Measurements from ENCODE around the gene TNPO3. TPM values are rescaled to one million over a fixed set of nuclear protein-coding genes. Genes with fewer than 3 reads are reported as not detected.
A peak's percentile ranks its signal among the peaks of the same experiment; 100 is the strongest.

Gene TNPO3
- total and polyA plus RNA-seq, 12 donors: 10.6 to 61.1 (median 41.8) TPM

- intact Hi-C loops (cut with DNase I): no loop called here
- Histone ChIP-seq H3K4me1 (replicated peaks in 1 of 2) (peaks cover 3 to 7% of the 10 kb centered on the region in 2 donors), H3K27ac (peak overlapping the region in 4 of 5 donors; percentile 12 to 76 (median 47)), H3K36me3 (replicated peaks in 1 of 2) (no peaks in the 10 kb centered on the region), H3K27me3 (no peaks in the 10 kb centered on the region), H3K9me3 (replicated peaks in 1 of 3) (no peaks in the 10 kb centered on the region), H3K4me3 (peak overlapping the region in 1 of 4 donors; percentile 66)
- peak in 1 of 7 donors; percentile 54 for DNase-seq
- TF ChIP-seq POLR2A (IDR thresholded peaks at IDR 0.05) (no peak), CTCF (IDR thresholded peaks at IDR 0.05) (no peak)
- WGBS, 4 donors: 35 to 57% (median 46%) methylated on average over 3 to 7 of the region's 7 CpGs
Observed at GRCh38 chr7:128939075-128939860, 115.6 kb downstream of the TNPO3 start.

GRCh38 chr7:128938544-128939074 is 116.3 kb downstream of the TNPO3 start:
- DNase-seq: peak in 2 of 7 donors; percentile 18 to 49
- intact Hi-C loops (cut with DNase I): no loop called here
- Histone ChIP-seq H3K27ac (peak overlapping the region in 2 of 5 donors; percentile 64 to 76), H3K4me3 (peak overlapping the region; percentile 11 to 66 (median 42)), H3K36me3 (replicated peaks in 1 of 2) (no peaks in the 10 kb centered on the region), H3K27me3 (no peaks in the 10 kb centered on the region), H3K9me3 (replicated peaks in 1 of 3) (no peaks in the 10 kb centered on the region), H3K4me1 (replicated peaks in 1 of 2) (peaks cover 3 to 7% of the 10 kb centered on the region in 2 donors)
- TF ChIP-seq POLR2A (IDR thresholded peaks at IDR 0.05): no peak
- no peak for TF ChIP-seq CTCF (IDR thresholded peaks at IDR 0.05)
- whole genome bisulfite sequencing, 4 donors: 1 to 5% (median 3%) methylated on average over 18 to 29 of the region's 30 CpGs

- peak within 1 kb of the TSS in 3 of 5 donors; percentile 60 to 76 (median 64) for H3K27ac ChIP-seq
- H3K4me1 ChIP-seq (replicated peaks in 1 of 2): peaks cover 3 to 7% of the 10 kb centered on the region in 2 donors
- H3K9me3 ChIP-seq (replicated peaks in 1 of 3): no peaks in the 10 kb centered on the region
- H3K27me3 ChIP-seq: no peaks in the 10 kb centered on the region
- TF ChIP-seq CTCF (IDR thresholded peaks at IDR 0.05) (no peak), POLR2A (IDR thresholded peaks at IDR 0.05) (peak in 1 of 2 donors; percentile 17)
- WGBS, 4 donors: 0 to 2% (median 2%) methylated on average over 17 to 83 of the region's 83 CpGs
- intact Hi-C loops (cut with DNase I): no loop called here
- H3K4me3 ChIP-seq: peak within 1 kb of the TSS; percentile 11 to 66 (median 42)
- peak; percentile 45 to 59 (median 51) for DNase-seq
- no peaks in the 10 kb centered on the region for H3K36me3 ChIP-seq (replicated peaks in 1 of 2)
Observed at GRCh38 chr7:128937647-128938543, 117.0 kb downstream of the TNPO3 start, which contains the start of gene IRF5. Gene IRF5 (plus strand): TSS chr7:128937927. CDS start chr7:128942082, 4,155 bp downstream.

GRCh38 chr7:128937271-128937646 is 117.7 kb downstream of the TNPO3 start:
- no peak for TF ChIP-seq CTCF (IDR thresholded peaks at IDR 0.05)
- TF ChIP-seq POLR2A (IDR thresholded peaks at IDR 0.05): no peak
- DNase-seq: no peak
- 66 to 83% (median 68%) methylated on average over 13 to 17 of the region's 17 CpGs for WGBS, 4 donors
- Histone ChIP-seq H3K27me3 (no peaks in the 10 kb centered on the region), H3K4me1 (replicated peaks in 1 of 2) (peaks cover 3 to 7% of the 10 kb centered on the region in 2 donors), H3K9me3 (replicated peaks in 1 of 3) (no peaks in the 10 kb centered on the region), H3K36me3 (replicated peaks in 1 of 2) (no peaks in the 10 kb centered on the region), H3K4me3 (peak overlapping the region in 1 of 4 donors; percentile 66), H3K27ac (peak overlapping the region in 1 of 5 donors; percentile 60)
- intact Hi-C loops (cut with DNase I): no loop called here

Measured in adrenal gland (tissue), 12 donors.